GM18873 (cell line): ENCODE results near the gene DYDC2.
"Not testable (repeated sequence)": the region's sequence is repeated elsewhere in the genome, so short reads cannot be mapped to it uniquely, and the experiment has no call there.

Experiments
- ATAC-seq: cut with Tn5 transposase; IDR thresholded peaks from one replicate; pipeline ENCODE4 v1.9.1; 2021; ENCODE audit warnings: mild to moderate bottlenecking, moderate library complexity, moderate number of reproducible peaks; ENCODE audit not compliant: unreplicated experiment, low FRiP score

Gene DYDC2, protein sequence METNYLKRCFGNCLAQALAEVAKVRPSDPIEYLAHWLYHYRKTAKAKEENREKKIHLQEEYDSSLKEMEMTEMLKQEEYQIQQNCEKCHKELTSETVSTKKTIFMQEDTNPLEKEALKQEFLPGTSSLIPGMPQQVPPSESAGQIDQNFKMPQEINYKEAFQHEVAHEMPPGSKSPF

GRCh38 chr10:80356563-80356988 lies at the start of gene DYDC2, which contains the start of gene DYDC1:
TSS of gene DYDC2 (plus strand) at chr10:80356781. CDS start at chr10:80362444, 5,663 bp downstream.
TSS of gene DYDC1 (minus strand) at chr10:80356755. CDS start at chr10:80352601, 4,154 bp downstream.
- ATAC-seq = no peak

GRCh38 chr10:80313523-80313922 lies 43.1 kb upstream of the DYDC2 start:
- ATAC-seq = no peak

- ATAC-seq = no peak
These were observed 41.2 kb upstream of the DYDC2 start for GRCh38 chr10:80315391-80315790.

DNA sequence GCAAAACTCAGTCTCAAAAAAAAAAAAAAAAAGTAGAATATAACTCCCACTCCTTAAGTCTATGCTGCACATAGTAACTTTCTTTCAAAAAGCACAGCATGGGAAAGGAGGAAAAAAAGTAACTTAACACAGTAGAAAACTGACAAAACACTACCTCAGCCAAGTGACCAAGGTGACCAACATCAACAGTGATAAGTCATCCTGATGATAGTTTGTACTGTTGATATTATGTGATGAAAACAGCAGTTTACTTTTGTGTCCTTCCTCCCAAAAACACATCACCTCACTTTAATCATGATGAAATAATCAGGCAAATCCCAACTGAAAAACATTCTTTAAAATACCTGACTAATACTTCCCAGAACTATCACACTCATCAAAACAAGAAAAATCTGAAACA lies 37.8 kb upstream of the DYDC2 start:
- no peak for ATAC-seq

GRCh38 chr10:80319318-80319717 lies 37.3 kb upstream of the DYDC2 start:
- ATAC-seq = no peak

GRCh38 chr10:80319725-80320290 lies 36.8 kb upstream of the DYDC2 start:
- no peak for ATAC-seq

DNA sequence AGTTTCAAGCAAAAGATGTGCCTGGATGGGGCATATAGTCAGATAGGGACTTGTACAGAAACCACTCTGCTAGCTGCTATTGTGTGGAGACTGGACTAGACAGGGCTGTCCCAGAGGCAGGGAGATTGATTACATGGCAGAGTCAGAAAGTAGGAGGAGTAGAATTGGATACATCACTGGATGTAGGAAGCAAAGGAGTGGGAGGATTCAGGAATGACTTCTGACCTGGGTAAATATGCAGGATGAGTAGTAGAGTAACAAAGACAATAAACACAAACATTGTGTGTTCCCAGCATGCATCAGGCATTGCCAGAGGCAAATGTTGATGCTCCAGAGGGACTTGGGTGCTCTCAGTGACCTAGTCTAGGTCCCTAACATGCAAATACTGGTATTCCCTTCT lies 36.2 kb upstream of the DYDC2 start:
- no peak for ATAC-seq

- ATAC-seq = no peak
These were observed 35.4 kb upstream of the DYDC2 start for GRCh38 chr10:80321183-80321582.

- no peak for ATAC-seq
These were observed 34.4 kb upstream of the DYDC2 start for GRCh38 chr10:80322158-80322557.

- ATAC-seq = no peak
These were observed 33.9 kb upstream of the DYDC2 start for GRCh38 chr10:80322711-80323110.

- no peak for ATAC-seq
These were observed 33.3 kb upstream of the DYDC2 start for GRCh38 chr10:80323311-80323710.

DNA sequence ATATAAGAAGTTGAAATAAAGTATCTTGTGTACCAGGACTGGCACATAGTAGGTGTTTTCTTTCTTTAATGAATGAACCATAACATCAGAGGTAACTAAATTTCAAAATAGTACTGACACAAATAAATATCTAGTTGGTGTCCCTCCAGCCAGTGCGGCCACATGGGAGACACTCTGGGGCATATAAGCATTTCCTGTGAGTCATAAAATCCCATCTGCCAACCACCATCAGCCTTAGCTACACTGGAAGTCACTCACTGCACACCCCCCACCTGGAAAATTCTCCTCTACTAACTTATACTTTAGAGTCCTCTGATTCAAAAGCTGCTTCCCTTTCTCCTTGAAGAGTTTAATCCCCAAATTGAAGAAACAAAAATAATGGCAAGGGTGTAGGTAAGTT lies 32.5 kb upstream of the DYDC2 start:
- ATAC-seq = no peak

- no peak for ATAC-seq
These were observed 31.7 kb upstream of the DYDC2 start for GRCh38 chr10:80324891-80325364.

DNA sequence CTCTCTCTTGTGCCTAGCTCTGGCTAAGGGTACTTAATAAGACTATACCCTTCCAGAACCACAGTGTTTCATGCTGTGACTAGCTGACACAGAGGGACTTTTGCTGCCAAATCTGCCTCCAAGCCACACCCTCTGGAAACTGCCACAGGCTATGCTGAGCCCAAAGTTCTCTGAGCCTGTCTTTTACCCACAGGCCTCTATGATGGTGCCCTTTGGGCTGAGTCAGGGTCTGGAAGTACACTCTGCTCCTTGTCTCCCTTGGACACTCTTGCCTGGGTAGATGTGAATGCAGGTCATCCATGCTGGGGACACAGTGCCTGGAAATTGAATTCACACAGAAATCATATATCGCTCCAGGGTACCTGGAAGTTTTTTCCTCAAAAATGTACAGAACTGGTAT lies 22.6 kb upstream of the DYDC2 start:
- no peak for ATAC-seq

GRCh38 chr10:80344276-80344675 lies 12.3 kb upstream of the DYDC2 start:
- ATAC-seq = no peak

DNA sequence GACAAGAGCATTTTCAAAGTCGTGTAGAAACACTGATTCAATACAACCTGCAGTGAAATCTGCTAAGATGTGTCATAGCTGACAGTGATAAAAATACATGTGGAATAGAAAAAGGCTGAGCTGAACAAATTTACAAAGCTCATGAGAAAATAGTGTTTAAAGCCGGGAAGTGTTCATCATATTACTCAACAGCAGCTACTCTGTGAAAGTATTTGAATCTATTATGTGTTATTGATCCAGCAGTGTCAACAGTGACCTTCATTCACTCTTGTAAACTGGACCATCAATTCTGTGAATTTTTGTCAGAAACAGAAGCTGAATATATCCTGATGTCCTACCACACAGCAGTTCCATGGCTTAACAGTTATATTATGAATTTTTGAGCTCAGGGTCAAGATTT lies 11.7 kb upstream of the DYDC2 start:
- no peak for ATAC-seq

GRCh38 chr10:80350251-80350650 lies 6.3 kb upstream of the DYDC2 start:
- ATAC-seq = no peak

GRCh38 chr10:80351220-80351619 lies 5.4 kb upstream of the DYDC2 start:
- ATAC-seq = no peak

DNA sequence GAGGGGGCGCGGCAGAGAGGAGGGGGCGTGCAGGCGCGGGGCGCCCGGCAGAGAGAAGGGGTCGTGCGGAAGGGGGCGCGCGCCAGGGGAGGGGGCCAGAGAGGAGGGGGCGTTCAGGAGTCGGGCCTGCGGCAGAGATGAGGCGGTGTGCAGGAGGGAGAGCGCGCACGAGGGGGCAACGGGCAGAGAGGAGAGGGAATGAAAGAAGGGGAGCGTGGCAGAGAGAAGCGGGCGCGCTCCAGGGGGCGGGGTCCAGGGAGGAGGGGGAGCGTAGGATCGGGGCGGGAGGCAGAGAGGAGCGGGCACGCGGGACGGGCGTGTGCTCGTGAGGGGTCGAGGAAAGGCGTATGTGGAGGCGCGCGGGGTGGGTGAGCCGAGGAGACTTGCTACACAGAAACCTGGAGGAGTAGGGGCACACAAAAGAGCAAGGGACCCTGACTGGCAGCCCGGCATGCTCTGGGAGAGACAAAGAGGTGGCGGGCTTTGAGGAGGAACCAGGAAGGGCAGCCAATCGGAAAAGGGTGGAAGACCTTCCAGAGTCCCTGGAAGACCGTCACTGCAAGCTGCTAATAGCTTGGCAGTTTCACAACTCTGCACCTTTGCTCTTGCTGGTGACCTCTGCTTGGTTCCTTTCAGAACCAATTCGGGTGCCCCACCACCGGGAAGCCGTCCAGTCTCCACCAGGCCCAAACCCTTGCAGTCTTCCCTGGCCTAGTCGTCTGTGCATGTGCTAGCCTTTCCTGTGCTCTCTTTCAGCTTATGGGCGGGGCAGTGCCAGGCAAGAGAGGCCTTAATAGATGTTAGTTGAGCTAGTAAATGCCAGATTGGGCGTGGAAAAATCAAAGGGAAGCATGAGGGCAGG lies 639 bp downstream of the DYDC2 start:
- ATAC-seq = no peak

DNA sequence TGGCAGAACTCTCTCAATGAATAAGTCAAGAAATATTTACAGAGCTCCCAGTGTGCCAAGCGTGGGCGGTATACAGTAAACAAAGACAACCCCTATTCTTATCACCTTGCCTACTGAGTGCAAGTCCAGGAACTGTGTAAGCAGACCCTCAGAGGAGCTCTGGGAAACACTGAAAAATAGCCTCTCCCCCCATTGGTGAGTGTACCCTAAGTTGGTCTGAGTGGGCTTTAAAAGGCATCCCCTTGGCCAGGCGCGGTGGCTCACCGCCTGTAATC lies 1.2 kb downstream of the DYDC2 start:
- no peak for ATAC-seq

GRCh38 chr10:80358925-80359324 lies 2.3 kb downstream of the DYDC2 start:
- ATAC-seq = not testable (repeated sequence)

DNA sequence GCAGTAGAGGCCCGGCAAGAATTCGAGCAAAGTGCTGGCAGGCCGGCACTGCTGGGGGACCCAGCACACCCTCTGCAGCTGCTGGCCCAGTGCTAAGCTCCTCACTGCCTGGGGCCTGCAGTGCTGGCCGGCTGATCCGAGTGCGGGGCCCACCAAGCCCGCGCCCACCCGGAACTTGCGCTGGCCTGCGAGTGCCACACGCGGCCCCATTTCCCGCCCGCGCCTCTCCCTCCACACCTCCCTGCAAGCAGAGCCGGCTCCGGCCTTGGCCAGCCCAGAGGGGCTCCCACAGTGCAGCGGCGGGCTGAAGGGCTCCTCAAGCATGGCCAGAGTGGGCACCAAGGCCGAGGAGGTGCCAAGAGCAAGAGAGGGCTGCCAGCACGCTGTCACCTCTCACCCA lies 3.1 kb downstream of the DYDC2 start:
- ATAC-seq = no peak
